ENCODE results near the gene SIRT6.
"Not testable (repeated sequence)": the region's sequence is repeated elsewhere in the genome, so short reads cannot be mapped to it uniquely, and the experiment has no call there.

- not testable (repeated sequence) for TF ChIP-seq CTCF (conservative IDR thresholded peaks at IDR 0.05; ENCODE audit: low read depth, low read length); MAZ (IDR thresholded peaks at IDR 0.05; ENCODE audit: borderline replicate concordance, low read depth, low read length); USF2 (IDR thresholded peaks at IDR 0.05; ENCODE audit: low read depth, low read length); MXI1 (IDR thresholded peaks at IDR 0.05; ENCODE audit: borderline replicate concordance, low read depth, low read length); SMC3 (IDR thresholded peaks at IDR 0.05; ENCODE audit: low read depth, low read length); NFE2L2 (IDR thresholded peaks at IDR 0.05; ENCODE audit: low read depth, low read length); MAFK (IDR thresholded peaks at IDR 0.05; ENCODE audit: low read depth, low read length); POLR2A (IDR thresholded peaks at IDR 0.05; ENCODE audit: low read depth, low read length); RFX5 (IDR thresholded peaks at IDR 0.05; ENCODE audit: low read depth, low read length); RCOR1 (IDR thresholded peaks at IDR 0.05; ENCODE audit: insufficient replicate concordance, low read length); RAD21 (IDR thresholded peaks at IDR 0.05; ENCODE audit: low read length); CEBPB (IDR thresholded peaks at IDR 0.05; ENCODE audit: low read depth, low read length)
Observed at GRCh38 chr19:4231521-4231920, 49.2 kb upstream of the SIRT6 start.
